ENCODE data around the gene KLF6.

DNA sequence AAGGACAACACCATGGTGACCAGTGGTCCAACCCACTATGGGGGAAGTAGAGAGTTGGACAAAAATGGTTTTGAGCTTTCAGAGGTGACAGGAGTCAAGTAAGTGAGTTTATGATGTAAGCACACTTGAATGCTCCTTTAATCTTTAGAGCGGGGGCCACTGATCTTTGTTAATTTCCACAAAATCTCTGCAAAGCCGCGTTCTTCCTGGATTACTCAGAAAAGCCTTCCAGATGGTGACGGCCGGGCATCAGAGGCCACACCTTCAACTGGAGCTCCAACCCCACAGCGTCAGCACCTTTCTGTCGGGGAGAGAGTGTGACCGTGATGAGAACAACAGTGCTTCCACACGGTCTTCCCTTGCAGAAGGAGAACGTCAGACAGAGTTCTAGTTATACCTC is 35.2 kb upstream of the KLF6 start:
- TF ChIP-seq, protein P1, sequence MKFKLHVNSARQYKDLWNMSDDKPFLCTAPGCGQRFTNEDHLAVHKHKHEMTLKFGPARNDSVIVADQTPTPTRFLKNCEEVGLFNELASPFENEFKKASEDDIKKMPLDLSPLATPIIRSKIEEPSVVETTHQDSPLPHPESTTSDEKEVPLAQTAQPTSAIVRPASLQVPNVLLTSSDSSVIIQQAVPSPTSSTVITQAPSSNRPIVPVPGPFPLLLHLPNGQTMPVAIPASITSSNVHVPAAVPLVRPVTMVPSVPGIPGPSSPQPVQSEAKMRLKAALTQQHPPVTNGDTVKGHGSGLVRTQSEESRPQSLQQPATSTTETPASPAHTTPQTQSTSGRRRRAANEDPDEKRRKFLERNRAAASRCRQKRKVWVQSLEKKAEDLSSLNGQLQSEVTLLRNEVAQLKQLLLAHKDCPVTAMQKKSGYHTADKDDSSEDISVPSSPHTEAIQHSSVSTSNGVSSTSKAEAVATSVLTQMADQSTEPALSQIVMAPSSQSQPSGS (CRISPR knock-in tag; IDR thresholded peaks at IDR 0.05; ENCODE audit: borderline replicate concordance, low read depth): no peak
- TF ChIP-seq CTCF (IDR thresholded peaks at IDR 0.05) (no peak), SMAD3 (CRISPR knock-in tag; IDR thresholded peaks at IDR 0.05; ENCODE audit: borderline replicate concordance) (no peak), ATF3 (CRISPR knock-in tag; conservative IDR thresholded peaks at IDR 0.05) (no peak), ESRRA (CRISPR knock-in tag; IDR thresholded peaks at IDR 0.05; ENCODE audit: borderline replicate concordance) (no peak), FOXJ3 (CRISPR knock-in tag; IDR thresholded peaks at IDR 0.05; ENCODE audit: borderline replicate concordance) (no peak), GABPB1 (CRISPR knock-in tag; IDR thresholded peaks at IDR 0.05) (no peak), ZNF121 (CRISPR knock-in tag; IDR thresholded peaks at IDR 0.05) (no peak), SMAD4 (CRISPR knock-in tag; IDR thresholded peaks at IDR 0.05) (no peak), SP1 (CRISPR knock-in tag; conservative IDR thresholded peaks at IDR 0.05) (no peak)
- TF ChIP-seq, protein P2, sequence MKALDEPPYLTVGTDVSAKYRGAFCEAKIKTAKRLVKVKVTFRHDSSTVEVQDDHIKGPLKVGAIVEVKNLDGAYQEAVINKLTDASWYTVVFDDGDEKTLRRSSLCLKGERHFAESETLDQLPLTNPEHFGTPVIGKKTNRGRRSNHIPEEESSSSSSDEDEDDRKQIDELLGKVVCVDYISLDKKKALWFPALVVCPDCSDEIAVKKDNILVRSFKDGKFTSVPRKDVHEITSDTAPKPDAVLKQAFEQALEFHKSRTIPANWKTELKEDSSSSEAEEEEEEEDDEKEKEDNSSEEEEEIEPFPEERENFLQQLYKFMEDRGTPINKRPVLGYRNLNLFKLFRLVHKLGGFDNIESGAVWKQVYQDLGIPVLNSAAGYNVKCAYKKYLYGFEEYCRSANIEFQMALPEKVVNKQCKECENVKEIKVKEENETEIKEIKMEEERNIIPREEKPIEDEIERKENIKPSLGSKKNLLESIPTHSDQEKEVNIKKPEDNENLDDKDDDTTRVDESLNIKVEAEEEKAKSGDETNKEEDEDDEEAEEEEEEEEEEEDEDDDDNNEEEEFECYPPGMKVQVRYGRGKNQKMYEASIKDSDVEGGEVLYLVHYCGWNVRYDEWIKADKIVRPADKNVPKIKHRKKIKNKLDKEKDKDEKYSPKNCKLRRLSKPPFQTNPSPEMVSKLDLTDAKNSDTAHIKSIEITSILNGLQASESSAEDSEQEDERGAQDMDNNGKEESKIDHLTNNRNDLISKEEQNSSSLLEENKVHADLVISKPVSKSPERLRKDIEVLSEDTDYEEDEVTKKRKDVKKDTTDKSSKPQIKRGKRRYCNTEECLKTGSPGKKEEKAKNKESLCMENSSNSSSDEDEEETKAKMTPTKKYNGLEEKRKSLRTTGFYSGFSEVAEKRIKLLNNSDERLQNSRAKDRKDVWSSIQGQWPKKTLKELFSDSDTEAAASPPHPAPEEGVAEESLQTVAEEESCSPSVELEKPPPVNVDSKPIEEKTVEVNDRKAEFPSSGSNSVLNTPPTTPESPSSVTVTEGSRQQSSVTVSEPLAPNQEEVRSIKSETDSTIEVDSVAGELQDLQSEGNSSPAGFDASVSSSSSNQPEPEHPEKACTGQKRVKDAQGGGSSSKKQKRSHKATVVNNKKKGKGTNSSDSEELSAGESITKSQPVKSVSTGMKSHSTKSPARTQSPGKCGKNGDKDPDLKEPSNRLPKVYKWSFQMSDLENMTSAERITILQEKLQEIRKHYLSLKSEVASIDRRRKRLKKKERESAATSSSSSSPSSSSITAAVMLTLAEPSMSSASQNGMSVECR (CRISPR knock-in tag; IDR thresholded peaks at IDR 0.05; ENCODE audit: borderline replicate concordance): no peak
- TF ChIP-seq, protein P3, sequence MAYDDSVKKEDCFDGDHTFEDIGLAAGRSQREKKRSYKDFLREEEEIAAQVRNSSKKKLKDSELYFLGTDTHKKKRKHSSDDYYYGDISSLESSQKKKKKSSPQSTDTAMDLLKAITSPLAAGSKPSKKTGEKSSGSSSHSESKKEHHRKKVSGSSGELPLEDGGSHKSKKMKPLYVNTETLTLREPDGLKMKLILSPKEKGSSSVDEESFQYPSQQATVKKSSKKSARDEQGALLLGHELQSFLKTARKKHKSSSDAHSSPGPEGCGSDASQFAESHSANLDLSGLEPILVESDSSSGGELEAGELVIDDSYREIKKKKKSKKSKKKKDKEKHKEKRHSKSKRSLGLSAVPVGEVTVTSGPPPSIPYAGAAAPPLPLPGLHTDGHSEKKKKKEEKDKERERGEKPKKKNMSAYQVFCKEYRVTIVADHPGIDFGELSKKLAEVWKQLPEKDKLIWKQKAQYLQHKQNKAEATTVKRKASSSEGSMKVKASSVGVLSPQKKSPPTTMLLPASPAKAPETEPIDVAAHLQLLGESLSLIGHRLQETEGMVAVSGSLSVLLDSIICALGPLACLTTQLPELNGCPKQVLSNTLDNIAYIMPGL (CRISPR knock-in tag; IDR thresholded peaks at IDR 0.05): no peak
- TF ChIP-seq, protein P4, sequence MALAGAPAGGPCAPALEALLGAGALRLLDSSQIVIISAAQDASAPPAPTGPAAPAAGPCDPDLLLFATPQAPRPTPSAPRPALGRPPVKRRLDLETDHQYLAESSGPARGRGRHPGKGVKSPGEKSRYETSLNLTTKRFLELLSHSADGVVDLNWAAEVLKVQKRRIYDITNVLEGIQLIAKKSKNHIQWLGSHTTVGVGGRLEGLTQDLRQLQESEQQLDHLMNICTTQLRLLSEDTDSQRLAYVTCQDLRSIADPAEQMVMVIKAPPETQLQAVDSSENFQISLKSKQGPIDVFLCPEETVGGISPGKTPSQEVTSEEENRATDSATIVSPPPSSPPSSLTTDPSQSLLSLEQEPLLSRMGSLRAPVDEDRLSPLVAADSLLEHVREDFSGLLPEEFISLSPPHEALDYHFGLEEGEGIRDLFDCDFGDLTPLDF (CRISPR knock-in tag; IDR thresholded peaks at IDR 0.05): no peak
- TF ChIP-seq, protein P5, sequence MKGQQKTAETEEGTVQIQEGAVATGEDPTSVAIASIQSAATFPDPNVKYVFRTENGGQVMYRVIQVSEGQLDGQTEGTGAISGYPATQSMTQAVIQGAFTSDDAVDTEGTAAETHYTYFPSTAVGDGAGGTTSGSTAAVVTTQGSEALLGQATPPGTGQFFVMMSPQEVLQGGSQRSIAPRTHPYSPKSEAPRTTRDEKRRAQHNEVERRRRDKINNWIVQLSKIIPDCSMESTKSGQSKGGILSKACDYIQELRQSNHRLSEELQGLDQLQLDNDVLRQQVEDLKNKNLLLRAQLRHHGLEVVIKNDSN (CRISPR knock-in tag; IDR thresholded peaks at IDR 0.05): no peak
